A549 (cell line): ENCODE results near the gene DNASE1L2. TPM values are rescaled to one million over a fixed set of nuclear protein-coding genes. Genes with fewer than 3 reads are reported as not detected.
A peak's percentile ranks its signal among the peaks of the same experiment; 100 is the strongest.

Experiments used
- ATOH8 ChIP-seq: fragments of 250-450 bp; sonication (Bioruptor Pico); IDR thresholded peaks from 2 replicates; pipeline ENCODE4 v1.5.0; 2020; ENCODE audit warnings: low read depth, mild to moderate bottlenecking, moderate library complexity
- BCL3 ChIP-seq: fragments of >200 bp; sonication (Bioruptor Twin); formaldehyde crosslinking; IDR thresholded peaks from 3 replicates; pipeline ENCODE4 v1.6.1; 2016
- CBX8 ChIP-seq: fragments of 200-600 bp; sonication (generic); IDR thresholded peaks from 2 replicates; pipeline ENCODE4 v1.6.1; 2016
- CHD4 ChIP-seq: fragments of 200-600 bp; sonication (generic); IDR thresholded peaks from 2 replicates; pipeline ENCODE4 v1.6.1; 2016; ENCODE audit warnings: antibody characterized with exemption, mild to moderate bottlenecking, borderline replicate concordance
- CTCF ChIP-seq: fragments of >200 bp; sonication (Bioruptor Twin); formaldehyde crosslinking; IDR thresholded peaks from 3 replicates; pipeline ENCODE4 v1.5.1; 2016
- E2F6 ChIP-seq: IDR thresholded peaks from 2 replicates; pipeline ENCODE4 v1.6.1; 2012; ENCODE audit warnings: low read depth, borderline replicate concordance
- ELK1 ChIP-seq: fragments of 150-350 bp; IDR thresholded peaks from 2 replicates; pipeline ENCODE4 v1.6.1; 2014; ENCODE audit warnings: low read depth, mild to moderate bottlenecking, low read length
- EP300 ChIP-seq, 2 experiments: fragments of >200 bp; sonication (Bioruptor Twin); formaldehyde crosslinking; IDR thresholded peaks; 2 replicates in 1 of 2; 3 replicates in 1 of 2; pipeline ENCODE4 v1.6.1; 2016 to 2017
- FOSB ChIP-seq: fragments of 250-450 bp; sonication (Bioruptor Pico); IDR thresholded peaks from 2 replicates; pipeline ENCODE4 v1.5.0; 2020; ENCODE audit warnings: mild to moderate bottlenecking, moderate library complexity
- FOSL2 ChIP-seq, 2 experiments: fragments of 450-650 bp in 1 of 2; fragments of >200 bp in 1 of 2; sonication (Bioruptor Twin) in 1 of 2; formaldehyde crosslinking; IDR thresholded peaks; 2 replicates each; pipeline versions ENCODE4 v1.5.0 to v1.6.1; 2016 to 2020; ENCODE audit warnings: mild to moderate bottlenecking in 1 of 2, moderate library complexity in 1 of 2
- HES2 ChIP-seq: fragments of >200 bp; sonication (Bioruptor Twin); formaldehyde crosslinking; IDR thresholded peaks from 2 replicates; pipeline ENCODE4 v1.6.1; 2016
- HEYL ChIP-seq: fragments of 250-450 bp; sonication (Bioruptor Pico); IDR thresholded peaks from 2 replicates; pipeline ENCODE4 v1.8.0; 2021; ENCODE audit warnings: mild to moderate bottlenecking, moderate library complexity
- HMGXB4 ChIP-seq: fragments of 250-450 bp; sonication (Bioruptor Pico); IDR thresholded peaks from 2 replicates; pipeline ENCODE4 v1.5.0; 2021; ENCODE audit warnings: mild to moderate bottlenecking, moderate library complexity, borderline replicate concordance
- HOXB13 ChIP-seq: fragments of 250-450 bp; sonication (Bioruptor Pico); IDR thresholded peaks from 2 replicates; pipeline ENCODE4 v1.5.0; 2020; ENCODE audit warnings: low read depth, mild to moderate bottlenecking, moderate library complexity
- JUN ChIP-seq, 2 experiments: fragments of >200 bp; sonication (Bioruptor Twin); formaldehyde crosslinking; IDR thresholded peaks; 2 replicates in 1 of 2; 3 replicates in 1 of 2; pipeline ENCODE4 v1.6.1; 2016 to 2017
- KDM5A ChIP-seq: fragments of 200-600 bp; sonication (generic); IDR thresholded peaks from 2 replicates; pipeline ENCODE4 v1.6.1; 2016; ENCODE audit warnings: antibody characterized with exemption, mild to moderate bottlenecking
- MAFK ChIP-seq: fragments of 450-650 bp; IDR thresholded peaks from 2 replicates; pipeline ENCODE4 v1.6.1; 2014; ENCODE audit not compliant: partially characterized antibody
- MAX ChIP-seq: IDR thresholded peaks from 2 replicates; pipeline ENCODE4 v1.6.1; 2012
- MYC ChIP-seq: IDR thresholded peaks from 2 replicates; pipeline ENCODE4 v1.6.1; 2012; ENCODE audit warnings: mild to moderate bottlenecking, inconsistent platforms, low read length, improper control_type of control experiment, borderline replicate concordance
- NFE2L2 ChIP-seq: fragments of 150-350 bp; conservative IDR thresholded peaks from 2 replicates; pipeline ENCODE4 v1.6.1; 2014; ENCODE audit warnings: low read length
- NPAS2 ChIP-seq: fragments of 250-450 bp; sonication (Bioruptor Pico); IDR thresholded peaks from 2 replicates; pipeline ENCODE4 v1.8.0; 2022; ENCODE audit warnings: mild to moderate bottlenecking, moderate library complexity, borderline replicate concordance
- NR3C1 ChIP-seq: fragments of >200 bp; sonication (Bioruptor Twin); formaldehyde crosslinking; IDR thresholded peaks from 3 replicates; pipeline ENCODE4 v1.6.1; 2017
- PBX3 ChIP-seq: IDR thresholded peaks from 2 replicates; pipeline ENCODE4 v1.6.1; 2012
- PHF8 ChIP-seq: fragments of 200-600 bp; sonication (generic); IDR thresholded peaks from 2 replicates; pipeline ENCODE4 v1.6.1; 2016; ENCODE audit warnings: low read depth, mild to moderate bottlenecking, antibody characterized with exemption, moderate library complexity, borderline replicate concordance
- POLR2A ChIP-seq: IDR thresholded peaks from 2 replicates; pipeline ENCODE4 v1.6.1; 2012; ENCODE audit warnings: mild to moderate bottlenecking, low read length
- RARB ChIP-seq: fragments of 250-450 bp; sonication (Bioruptor Pico); IDR thresholded peaks from 2 replicates; pipeline ENCODE4 v1.8.0; 2021; ENCODE audit warnings: mild to moderate bottlenecking, moderate library complexity
- RCOR1 ChIP-seq: fragments of 150-350 bp; IDR thresholded peaks from 2 replicates; pipeline ENCODE4 v1.6.1; 2014; ENCODE audit warnings: antibody characterized with exemption, low read length, low read depth
- SMC3 ChIP-seq: fragments of >200 bp; sonication (Bioruptor Twin); formaldehyde crosslinking; IDR thresholded peaks from 3 replicates; pipeline ENCODE4 v1.6.1; 2018; ENCODE audit warnings: inconsistent platforms
- SREBF2 ChIP-seq: fragments of 450-650 bp; IDR thresholded peaks from 2 replicates; pipeline ENCODE4 v1.6.1; 2014; ENCODE audit warnings: mild to moderate bottlenecking, moderate library complexity
- TP53 ChIP-seq: fragments of 250-450 bp; sonication (Bioruptor Pico); IDR thresholded peaks from 2 replicates; pipeline ENCODE4 v1.5.0; 2021; ENCODE audit warnings: mild to moderate bottlenecking, moderate library complexity
- ZC3H11A ChIP-seq: fragments of 450-650 bp; IDR thresholded peaks from 2 replicates; pipeline ENCODE4 v1.6.1; 2014; ENCODE audit warnings: antibody characterized with exemption, mild to moderate bottlenecking
- ZFP36 ChIP-seq: fragments of 450-650 bp; IDR thresholded peaks from 2 replicates; pipeline ENCODE4 v1.6.1; 2014; ENCODE audit warnings: borderline replicate concordance; ENCODE audit not compliant: partially characterized antibody
- ZSCAN20 ChIP-seq: fragments of 250-450 bp; sonication (Bioruptor Pico); IDR thresholded peaks from 2 replicates; pipeline ENCODE4 v1.8.0; 2022; ENCODE audit warnings: mild to moderate bottlenecking, moderate library complexity
- polyA plus RNA-seq, 4 experiments: library from polyadenylated mRNA; depleted of rRNA in 3 of 4; stranded (reverse); fragments of >200 nt; fragmentation: RNase III in 1 of 4; extraction: RNeasy Plus Mini Kit Qiagen cat#74134 plus additional on column Dnase treatment in 1 of 4; gene quantifications; 2 replicates in 3 of 4; 3 replicates in 1 of 4; pipeline ENCODE4 v1.2.3, GENCODE V29; 2011 to 2017

DNASE1L2 gene
- polyA plus RNA-seq, 2 of the 4 experiments (the other 2 are of a cell fraction) = 0.36 to 1.2 TPM

GRCh38 chr16:2251296-2252111 is 15.3 kb downstream of the DNASE1L2 start, which contains the start of gene ECI1 (continued):
- no peak; the same call in 1 of the 2 replicates for TF ChIP-seq PBX3
- TF ChIP-seq EP300 (IDR thresholded peaks at IDR 0.05) = no peak
- peak; percentile 56 for TF ChIP-seq CTCF
- TF ChIP-seq MAFK = no peak
- TF ChIP-seq MYC = peak; percentile 32; the same call in 1 of the 2 replicates
- no peak for TF ChIP-seq CBX8
- TF ChIP-seq SREBF2 = no peak
- peak; percentile 46; the same call in 2 of the 3 replicates for TF ChIP-seq SMC3
- TF ChIP-seq NPAS2 = no peak
- peak; percentile 94 for TF ChIP-seq BCL3
- no peak for TF ChIP-seq HEYL (CRISPR knock-in tag)
- TF ChIP-seq RARB (CRISPR knock-in tag) = no peak
- no peak for TF ChIP-seq HES2
- TF ChIP-seq ZC3H11A = no peak
- TF ChIP-seq MAX = peak; percentile 78
- TF ChIP-seq NFE2L2 = no peak
- no peak for TF ChIP-seq ELK1
- TF ChIP-seq JUN (IDR thresholded peaks at IDR 0.05) = peak; percentile 87 to 96
- no peak for TF ChIP-seq ZFP36
- peak; percentile 88 for TF ChIP-seq POLR2A
- TF ChIP-seq RCOR1 = no peak
- TF ChIP-seq HOXB13 (CRISPR knock-in tag) = no peak
- TF ChIP-seq E2F6 = 0 out of 2 replicates have a peak, but pooled peaks have one; percentile 39
- no peak for TF ChIP-seq CHD4
- 0 out of 2 replicates have a peak, but pooled peaks have one; percentile 14 for TF ChIP-seq TP53
- TF ChIP-seq FOSL2 (IDR thresholded peaks at IDR 0.05) = no peak
- TF ChIP-seq FOSL2 (CRISPR knock-in tag; IDR thresholded peaks at IDR 0.05) = no peak; the same call in 1 of the 2 replicates
- 0 out of 2 replicates have a peak, but pooled peaks have one; percentile 41 for TF ChIP-seq KDM5A
- TF ChIP-seq ZSCAN20 (CRISPR knock-in tag) = no peak
- TF ChIP-seq PHF8 = 0 out of 2 replicates have a peak, but pooled peaks have one; percentile 20
- TF ChIP-seq HMGXB4 = no peak
- TF ChIP-seq FOSB (CRISPR knock-in tag) = peak; percentile 28; the same call in 1 of the 2 replicates
- no peak for TF ChIP-seq ATOH8 (CRISPR knock-in tag)
- no peak for TF ChIP-seq NR3C1
